CD4-positive, alpha-beta T cell (primary cell): ENCODE results near the gene NDUFA5. TPM values are rescaled to one million over a fixed set of nuclear protein-coding genes. Genes with fewer than 3 reads are reported as not detected.

ENCODE experiments used
- ATAC-seq: fragments of 200-7000 bp; cut with Tn5 transposase; one replicate; pipeline ENCODE4 v1.10.0; 2022; ENCODE audit warnings: mild to moderate bottlenecking; ENCODE audit not compliant: poor library complexity
- CTCF ChIA-PET: fragments of 350-600 bp; sonication (Branson Sonifier 250); formaldehyde crosslinking; loops from one replicate; lab custom pipeline; 2021; ENCODE audit warnings: antibody characterized with exemption, inconsistent platforms; lab: Charles Lee
- POLR2A ChIA-PET: fragments of 350-600 bp; sonication (Branson Sonifier 250); formaldehyde crosslinking; loops from one replicate; lab custom pipeline; 2021; ENCODE audit warnings: antibody characterized with exemption, inconsistent platforms; lab: Charles Lee
- DNase-seq, 14 experiments: peaks; one replicate each; pipeline ENCODE4 v3.0.0-alpha.2; 2013 to 2020; ENCODE audit warnings: mixed read lengths in 2 of 14
- H3K27ac ChIP-seq, 2 donors: one replicate each; pipeline versions ENCODE4 v1.5.1 to v1.7.0; 2013; ENCODE audit warnings: low read length in 2 of 2, low read depth in 1 of 2, mild to moderate bottlenecking in 1 of 2
- H3K27me3 ChIP-seq, 2 experiments: 1 replicate in 1 of 2; 2 replicates in 1 of 2; pipeline versions ENCODE4 v1.6.1 to v1.7.0; 2013; ENCODE audit warnings: low read length in 2 of 2, control low read depth in 1 of 2, mild to moderate bottlenecking in 1 of 2, moderate library complexity in 1 of 2; ENCODE audit not compliant: insufficient read depth in 2 of 2, control insufficient read depth in 1 of 2
- H3K36me3 ChIP-seq: one replicate; pipeline ENCODE4 v1.6.1; 2013; ENCODE audit warnings: low read length, control low read depth; ENCODE audit not compliant: insufficient read depth
- H3K4me1 ChIP-seq: one replicate; pipeline ENCODE4 v1.6.1; 2013; ENCODE audit warnings: low read length, control low read depth; ENCODE audit not compliant: insufficient read depth
- H3K4me3 ChIP-seq: one replicate; pipeline ENCODE4 v1.5.1; 2013; ENCODE audit warnings: mild to moderate bottlenecking, low read length, moderate library complexity
- H3K9me3 ChIP-seq, 2 experiments: 1 replicate in 1 of 2; 2 replicates in 1 of 2; pipeline versions ENCODE4 v1.6.1 to v1.7.0; 2013; ENCODE audit warnings: low read length in 2 of 2, mild to moderate bottlenecking in 2 of 2, control low read depth in 1 of 2, moderate library complexity in 1 of 2; ENCODE audit not compliant: control insufficient read depth in 1 of 2, insufficient read depth in 1 of 2
- H3K27ac Mint-ChIP-seq: one replicate; pipeline ENCODE4 v1.8.0; 2020; ENCODE audit warnings: mixed read lengths
- H3K27me3 Mint-ChIP-seq: one replicate; pipeline ENCODE4 v1.8.0; 2021; ENCODE audit warnings: mixed read lengths
- H3K36me3 Mint-ChIP-seq: one replicate; pipeline ENCODE4 v1.8.0; 2021; ENCODE audit warnings: low read depth, mixed read lengths
- H3K4me1 Mint-ChIP-seq: one replicate; pipeline ENCODE4 v1.8.0; 2021; ENCODE audit warnings: low read depth, mixed read lengths
- H3K4me3 Mint-ChIP-seq: one replicate; pipeline ENCODE4 v1.8.0; 2020; ENCODE audit warnings: mild to moderate bottlenecking, mixed read lengths
- H3K9me3 Mint-ChIP-seq: one replicate; pipeline ENCODE4 v1.8.0; 2020; ENCODE audit warnings: mixed read lengths
- intact Hi-C, 2 experiments: fragments of 100-400 bp; cut with DNase I in 1 of 2; cut with micrococcal nuclease in 1 of 2; formaldehyde crosslinking; loops; one replicate each; pipeline versions ENCODE4 v1.15.1 to v1.9.0; 2023 to 2025; cut with DNase I, micrococcal nuclease
- total RNA-seq, 174 experiments: library from RNA in 2 of 174; stranded (reverse) in 2 of 174; gene quantifications; one replicate each; pipeline ENCODE4 v1.2.3 and lab custom pipeline; 2021 to 2026
- TF ChIP-seq, protein P1 (sequence below): fragments of 200-600 bp; IDR thresholded peaks from one replicate; pipeline ENCODE4 v1.8.0; 2022; ENCODE audit warnings: antibody characterized with exemption, mild to moderate bottlenecking

Gene NDUFA5
- total RNA-seq, 2 experiments from 2014 or later: 67.9 to 68.6 TPM

DNA sequence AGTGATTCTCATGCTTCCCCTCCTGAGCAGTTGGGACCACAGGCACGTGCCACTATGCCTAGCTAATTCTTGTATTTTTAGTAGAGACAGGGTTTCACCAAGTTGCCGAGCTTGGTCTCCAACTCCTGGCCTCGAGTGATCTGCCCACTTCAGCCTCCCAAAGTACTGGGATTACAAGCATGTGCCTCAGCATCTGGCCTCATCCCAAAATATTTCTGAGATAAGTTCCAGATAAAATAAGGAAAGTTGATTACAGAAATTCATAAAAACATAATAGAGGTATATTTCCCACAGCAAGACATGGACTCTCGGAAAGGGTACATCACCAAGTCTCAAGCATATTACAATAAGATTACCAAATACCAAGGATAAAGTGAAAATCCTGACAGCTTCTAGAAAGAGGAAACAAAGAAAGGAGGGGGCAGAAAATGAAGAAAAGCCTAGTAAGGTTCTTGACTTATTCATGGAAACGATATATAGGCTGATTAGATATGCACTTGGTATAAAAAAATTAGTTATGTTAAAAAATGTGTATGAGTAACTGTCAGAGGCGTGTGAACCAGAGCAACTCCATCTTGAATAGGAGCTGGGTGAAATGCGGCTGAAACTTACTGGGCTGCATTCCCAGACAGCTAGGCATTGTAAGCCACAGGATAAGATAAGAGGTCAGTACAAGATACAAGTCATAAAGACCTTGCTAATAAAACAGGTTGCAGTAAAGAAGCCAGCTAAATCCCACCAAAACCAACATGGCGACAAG, 58.2 kb downstream of the NDUFA5 start:
- H3K4me1 ChIP-seq: no peaks in the 10 kb centered on the region
- TF ChIP-seq, protein P1, sequence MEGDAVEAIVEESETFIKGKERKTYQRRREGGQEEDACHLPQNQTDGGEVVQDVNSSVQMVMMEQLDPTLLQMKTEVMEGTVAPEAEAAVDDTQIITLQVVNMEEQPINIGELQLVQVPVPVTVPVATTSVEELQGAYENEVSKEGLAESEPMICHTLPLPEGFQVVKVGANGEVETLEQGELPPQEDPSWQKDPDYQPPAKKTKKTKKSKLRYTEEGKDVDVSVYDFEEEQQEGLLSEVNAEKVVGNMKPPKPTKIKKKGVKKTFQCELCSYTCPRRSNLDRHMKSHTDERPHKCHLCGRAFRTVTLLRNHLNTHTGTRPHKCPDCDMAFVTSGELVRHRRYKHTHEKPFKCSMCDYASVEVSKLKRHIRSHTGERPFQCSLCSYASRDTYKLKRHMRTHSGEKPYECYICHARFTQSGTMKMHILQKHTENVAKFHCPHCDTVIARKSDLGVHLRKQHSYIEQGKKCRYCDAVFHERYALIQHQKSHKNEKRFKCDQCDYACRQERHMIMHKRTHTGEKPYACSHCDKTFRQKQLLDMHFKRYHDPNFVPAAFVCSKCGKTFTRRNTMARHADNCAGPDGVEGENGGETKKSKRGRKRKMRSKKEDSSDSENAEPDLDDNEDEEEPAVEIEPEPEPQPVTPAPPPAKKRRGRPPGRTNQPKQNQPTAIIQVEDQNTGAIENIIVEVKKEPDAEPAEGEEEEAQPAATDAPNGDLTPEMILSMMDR: no peak
- Mint-ChIP-seq H3K9me3 (no peaks in the 10 kb centered on the region), H3K27ac (no peak overlapping the region), H3K4me1 (no peaks in the 10 kb centered on the region), H3K27me3 (peaks cover 46% of the 10 kb centered on the region), H3K36me3 (peaks cover 2% of the 10 kb centered on the region), H3K4me3 (no peak overlapping the region)
- intact Hi-C loops: loop anchor here in 1 of 2 experiments (5.0 to 10.0 kb wide), 2 partner anchors 203 to 1355 kb away; no protein-coding TSS in a partner anchor
- no peak for ATAC-seq
- ChIA-PET CTCF (no interaction called here), POLR2A (no interaction called here)
- H3K4me3 ChIP-seq: no peak overlapping the region
- peaks cover 0 to 5% of the 10 kb centered on the region in 2 experiments for H3K27me3 ChIP-seq
- no peak for DNase-seq
- H3K9me3 ChIP-seq: no peaks in the 10 kb centered on the region
- H3K27ac ChIP-seq: no peak overlapping the region
- no peaks in the 10 kb centered on the region for H3K36me3 ChIP-seq

DNA sequence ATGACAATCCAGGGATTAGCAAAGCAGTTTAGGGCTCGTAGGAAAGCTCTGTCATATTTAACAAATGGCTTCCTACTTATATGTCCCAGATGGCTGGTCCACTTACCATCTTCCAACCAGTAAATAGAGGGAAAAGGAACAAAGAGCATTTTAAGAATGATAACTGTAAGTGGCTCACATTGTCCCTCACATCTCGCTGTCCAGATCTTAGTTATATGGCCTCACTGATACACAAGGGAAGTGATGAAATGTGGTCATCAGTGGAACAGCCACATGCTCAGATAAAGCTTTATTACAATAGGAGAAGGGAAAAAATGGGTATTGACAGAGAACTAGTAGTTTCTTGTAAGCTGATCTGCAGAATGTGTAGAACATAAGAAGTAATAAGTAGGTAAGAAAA, 59.0 kb downstream of the NDUFA5 start:
- Mint-ChIP-seq H3K27me3 (peaks cover 51% of the 10 kb centered on the region), H3K4me3 (no peak overlapping the region), H3K36me3 (no peaks in the 10 kb centered on the region), H3K4me1 (no peaks in the 10 kb centered on the region), H3K27ac (no peak overlapping the region), H3K9me3 (no peaks in the 10 kb centered on the region)
- Histone ChIP-seq H3K4me1 (no peaks in the 10 kb centered on the region), H3K36me3 (no peaks in the 10 kb centered on the region), H3K27me3 (peaks cover 0 to 5% of the 10 kb centered on the region in 2 experiments), H3K4me3 (no peak overlapping the region), H3K27ac (no peak overlapping the region), H3K9me3 (no peaks in the 10 kb centered on the region)
- intact Hi-C loops: loop anchor here in 1 of 2 experiments (5.0 to 10.0 kb wide), 2 partner anchors 204 to 1356 kb away; no protein-coding TSS in a partner anchor
- TF ChIP-seq, protein P1: no peak
- POLR2A ChIA-PET: no interaction called here
- no peak for DNase-seq
- ATAC-seq: no peak
- CTCF ChIA-PET: no interaction called here

DNA sequence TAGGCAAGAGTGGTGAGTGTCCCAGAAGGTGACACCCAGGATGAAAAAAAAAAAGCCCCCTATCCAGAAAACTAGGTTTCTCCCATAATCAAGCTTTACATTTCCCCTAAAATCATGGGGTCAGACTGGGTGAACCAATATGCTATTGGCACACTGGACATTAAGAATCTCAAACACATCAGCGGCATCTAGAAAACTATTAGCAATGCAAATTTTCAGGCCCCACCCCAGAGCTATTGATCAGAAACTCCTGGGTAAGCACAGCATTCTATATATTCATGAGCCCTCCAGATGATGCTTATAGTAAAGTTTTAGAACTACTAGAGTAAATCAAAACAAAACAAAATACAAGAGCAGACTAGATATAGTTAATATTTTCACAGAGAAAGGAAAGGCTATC, 59.6 kb downstream of the NDUFA5 start:
- H3K4me3 Mint-ChIP-seq: no peak overlapping the region
- H3K36me3 ChIP-seq: no peaks in the 10 kb centered on the region
- H3K4me3 ChIP-seq: no peak overlapping the region
- CTCF ChIA-PET: no interaction called here
- no peaks in the 10 kb centered on the region for H3K9me3 ChIP-seq
- POLR2A ChIA-PET: no interaction called here
- intact Hi-C loops: loop anchor here in 1 of 2 experiments (5.0 to 10.0 kb wide), 2 partner anchors 204 to 1357 kb away; no protein-coding TSS in a partner anchor
- H3K27me3 ChIP-seq: peaks cover 0 to 5% of the 10 kb centered on the region in 2 experiments
- no peaks in the 10 kb centered on the region for H3K36me3 Mint-ChIP-seq
- H3K27me3 Mint-ChIP-seq: peaks cover 51% of the 10 kb centered on the region
- no peak overlapping the region for H3K27ac Mint-ChIP-seq
- no peaks in the 10 kb centered on the region for H3K4me1 Mint-ChIP-seq
- TF ChIP-seq, protein P1: no peak
- H3K4me1 ChIP-seq: no peaks in the 10 kb centered on the region
- ATAC-seq (no peak), DNase-seq (no peak)
- H3K9me3 Mint-ChIP-seq: no peaks in the 10 kb centered on the region
- no peak overlapping the region for H3K27ac ChIP-seq
